Esophagus muscularis mucosa (tissue), 4 donors: ENCODE measurements around the gene NPBWR2. TPM values are rescaled to one million over a fixed set of nuclear protein-coding genes. Genes with fewer than 3 reads are reported as not detected.

Source experiments
- DNase-seq: peaks from one replicate; pipeline ENCODE4 v3.0.0-alpha.2; 2017; ENCODE audit errors: extremely low spot score
- H3K27ac ChIP-seq, 4 donors: fragments of 200-600 bp; sonication (generic); replicated peaks in 1 of 4; 1 replicate in 3 of 4; 2 replicates in 1 of 4; pipeline ENCODE4 v1.5.1; 2016 to 2019; ENCODE audit warnings: mild to moderate bottlenecking in 1 of 4
- H3K27me3 ChIP-seq, 4 donors: fragments of 200-600 bp; sonication (generic); one replicate each; pipeline versions ENCODE4 v1.5.1 to v1.6.0; 2016 to 2019
- H3K36me3 ChIP-seq, 4 donors: fragments of 200-600 bp; sonication (generic); one replicate each; pipeline ENCODE4 v1.5.1; 2016 to 2019
- H3K4me1 ChIP-seq, 4 donors: fragments of 200-600 bp; sonication (generic); one replicate each; pipeline ENCODE4 v1.5.1; 2016 to 2019
- H3K4me3 ChIP-seq, 4 donors: fragments of 200-600 bp; sonication (generic); 1 replicate in 2 of 4; 2 replicates in 2 of 4; pipeline ENCODE4 v1.5.1; 2016 to 2019; ENCODE audit warnings: mild to moderate bottlenecking in 4 of 4, moderate library complexity in 1 of 4
- H3K9me3 ChIP-seq, 4 donors: fragments of 200-600 bp; sonication (generic); 1 replicate in 3 of 4; 2 replicates in 1 of 4; pipeline ENCODE4 v1.5.1; 2016 to 2019
- CTCF ChIP-seq, 3 experiments: fragments of 200-600 bp in 2 of 3; fragments of 450-650 bp in 1 of 3; sonication (generic) in 2 of 3; IDR thresholded peaks; one replicate each; pipeline ENCODE4 v1.5.1; 2017 to 2019; ENCODE audit warnings: antibody characterized with exemption in 3 of 3, mild to moderate bottlenecking in 2 of 3, moderate library complexity in 1 of 3
- EP300 ChIP-seq: sonication (generic); formaldehyde crosslinking; IDR thresholded peaks from one replicate; pipeline ENCODE4 v1.6.1; 2017; ENCODE audit warnings: antibody characterized with exemption
- POLR2A ChIP-seq: fragments of 450-650 bp; IDR thresholded peaks from one replicate; pipeline ENCODE4 v1.6.1; 2017; ENCODE audit warnings: antibody characterized with exemption, moderate library complexity, mild to moderate bottlenecking, low read depth
- POLR2AphosphoS5 ChIP-seq, 2 donors: sonication (generic); formaldehyde crosslinking; IDR thresholded peaks; one replicate each; pipeline ENCODE4 v1.6.1; 2017; ENCODE audit warnings: antibody characterized with exemption in 2 of 2
- WGBS: methylation state at CpG from one replicate; pipeline ENCODE4 v1.1.5; 2018; 5-methylcytosine and 5-hydroxymethylcytosine counted together
- intact Hi-C: fragments of 100-400 bp; cut with DNase I; formaldehyde crosslinking; loops from one replicate; pipeline ENCODE4 v1.15.1; 2023
- total RNA-seq, 4 donors: library from RNA; depleted of rRNA; stranded (reverse); fragments of >200 nt; gene quantifications; one replicate each; pipeline versions ENCODE4 v1.1.0 to v1.2.1, GENCODE V29; 2016

The NPBWR2 gene
- total RNA-seq, 4 donors from 2014 or later: not detected

GRCh38 chr20:64057628-64058498 is 49.5 kb downstream of the NPBWR2 start:
- WGBS: 60% methylated on average over 16 of the region's 33 CpGs

DNA sequence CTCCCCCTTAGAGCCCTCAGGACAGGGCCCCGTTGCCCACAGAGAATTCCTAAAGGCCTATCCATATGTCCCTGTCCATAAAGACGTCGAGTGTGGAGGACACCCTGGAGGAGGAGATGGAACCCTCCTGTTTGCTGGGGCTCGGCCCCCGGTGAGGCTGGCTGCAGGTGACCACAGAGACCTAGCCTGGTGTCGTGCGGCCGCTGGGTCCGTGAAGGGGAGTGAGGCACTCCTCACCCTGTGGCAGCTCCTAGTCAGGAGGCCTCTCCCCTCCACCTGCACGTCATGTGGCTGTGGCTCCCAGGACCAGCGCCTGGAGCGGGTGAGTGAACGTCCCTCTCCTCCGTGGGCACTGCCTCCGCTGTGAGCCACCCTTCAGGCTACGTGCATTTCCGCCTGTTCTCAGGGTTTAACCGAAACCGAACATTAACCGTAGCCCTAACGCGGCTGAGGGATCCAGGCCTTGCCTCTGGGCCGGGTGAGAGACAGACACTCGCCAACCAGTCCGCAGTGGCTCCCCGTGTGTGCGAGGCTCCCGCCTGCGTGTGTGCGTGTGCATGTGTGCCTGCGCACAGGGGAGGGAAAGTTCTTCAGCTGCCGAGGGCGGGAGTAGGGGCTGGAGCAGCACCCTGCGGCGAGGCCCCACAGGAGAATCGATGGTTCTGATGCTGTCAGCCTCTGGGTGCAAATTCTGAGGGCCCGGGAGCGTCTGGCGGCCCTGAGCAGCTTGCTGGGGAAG is 50.3 kb downstream of the NPBWR2 start:
- intact Hi-C loops: no loop called here
- Histone ChIP-seq H3K4me1 (peaks cover 27 to 49% (median 44%) of the 10 kb centered on the region in 4 donors), H3K27ac (peak overlapping the region; percentile 42 to 76 (median 72)), H3K9me3 (no peaks in the 10 kb centered on the region), H3K27me3 (peaks cover 0 to 62% (median 6%) of the 10 kb centered on the region in 4 donors), H3K36me3 (no peaks in the 10 kb centered on the region), H3K4me3 (peak overlapping the region; percentile 14 to 45 (median 16))
- no peak for DNase-seq
- WGBS: 55% methylated on average over 26 of the region's 39 CpGs
- peak in 1 of 2 donors; percentile 22 for TF ChIP-seq POLR2AphosphoS5 (IDR thresholded peaks at IDR 0.05)
- no peak for TF ChIP-seq CTCF (IDR thresholded peaks at IDR 0.05)

More at GRCh38 chr20:64057628-64058498, 49.5 kb downstream of the NPBWR2 start:
- Histone ChIP-seq H3K4me3 (peak overlapping the region; percentile 14 to 45 (median 16)), H3K27me3 (peaks cover 0 to 54% (median 4%) of the 10 kb centered on the region in 4 donors), H3K36me3 (no peaks in the 10 kb centered on the region), H3K9me3 (no peaks in the 10 kb centered on the region), H3K4me1 (peaks cover 28 to 48% (median 43%) of the 10 kb centered on the region in 4 donors), H3K27ac (peak overlapping the region; percentile 42 to 76 (median 72))
- TF ChIP-seq EP300: no peak
- no peak for TF ChIP-seq POLR2A
- TF ChIP-seq CTCF (IDR thresholded peaks at IDR 0.05): peak; percentile 60 to 92 (median 64)
- intact Hi-C loops: no loop called here
- DNase-seq: no peak

- no peak for DNase-seq
- H3K9me3 ChIP-seq: no peaks in the 10 kb centered on the region
- H3K4me3 ChIP-seq: peak overlapping the region in 1 of 4 donors; percentile 45
- intact Hi-C loops: no loop called here
- TF ChIP-seq POLR2AphosphoS5 (IDR thresholded peaks at IDR 0.05) (no peak), CTCF (IDR thresholded peaks at IDR 0.05) (no peak), EP300 (no peak), POLR2A (no peak)
- 33% methylated on average over 7 of the region's 7 CpGs for WGBS
- peaks cover 27 to 48% (median 44%) of the 10 kb centered on the region in 4 donors for H3K4me1 ChIP-seq
- H3K36me3 ChIP-seq: no peaks in the 10 kb centered on the region
- peak overlapping the region; percentile 42 to 76 (median 72) for H3K27ac ChIP-seq
- peaks cover 0 to 67% (median 8%) of the 10 kb centered on the region in 4 donors for H3K27me3 ChIP-seq
Measured at GRCh38 chr20:64056639-64056888, 50.8 kb downstream of the NPBWR2 start.

- Histone ChIP-seq H3K27ac (peak overlapping the region; percentile 42 to 76 (median 72)), H3K36me3 (no peaks in the 10 kb centered on the region), H3K4me1 (peaks cover 27 to 48% (median 44%) of the 10 kb centered on the region in 4 donors), H3K27me3 (peaks cover 0 to 72% (median 10%) of the 10 kb centered on the region in 4 donors), H3K9me3 (no peaks in the 10 kb centered on the region), H3K4me3 (peak overlapping the region in 1 of 4 donors; percentile 29)
- TF ChIP-seq CTCF (IDR thresholded peaks at IDR 0.05) (no peak), POLR2A (no peak), EP300 (no peak), POLR2AphosphoS5 (IDR thresholded peaks at IDR 0.05) (peak in 1 of 2 donors; percentile 41)
- WGBS: 30% methylated on average over 6 of the region's 22 CpGs
- DNase-seq: no peak
- intact Hi-C loops: no loop called here
Measured at GRCh38 chr20:64055893-64056638, 51.3 kb downstream of the NPBWR2 start.
